ENCODE results near the gene GZF1.
A peak's percentile ranks its signal among the peaks of the same experiment; 100 is the strongest.
"Not testable (repeated sequence)": the region's sequence is repeated elsewhere in the genome, so short reads cannot be mapped to it uniquely, and the experiment has no call there.

Gene GZF1

GRCh38 chr20:23344336-23344735 is 17.6 kb upstream of the GZF1 start:
- no peak for FAIRE-seq
- DNase-seq (ENCODE audit: low spot score): no peak

- FAIRE-seq: no peak
- DNase-seq (ENCODE audit: low spot score): no peak
These were observed 16.0 kb upstream of the GZF1 start for GRCh38 chr20:23346002-23346401.

- DNase-seq (ENCODE audit: low spot score) (no peak), FAIRE-seq (no peak)
These were observed 14.2 kb upstream of the GZF1 start for GRCh38 chr20:23347791-23348190.

GRCh38 chr20:23348510-23348909 is 13.5 kb upstream of the GZF1 start:
- FAIRE-seq; DNase-seq (ENCODE audit: low spot score): not testable (repeated sequence)

- no peak for FAIRE-seq
- DNase-seq (ENCODE audit: low spot score): no peak
These were observed 12.4 kb upstream of the GZF1 start for GRCh38 chr20:23349338-23350195.

GRCh38 chr20:23350196-23350903 is 11.6 kb upstream of the GZF1 start, which contains the start of gene NXT1:
TSS of gene NXT1 (plus strand) at chr20:23350791. CDS start at chr20:23354042, 3,251 bp downstream.
- FAIRE-seq: peak; percentile 88
- peak; percentile 93 for DNase-seq (ENCODE audit: low spot score)

- FAIRE-seq: no peak
These were observed 10.8 kb upstream of the GZF1 start for GRCh38 chr20:23350904-23351838.

GRCh38 chr20:23356203-23356602 is 5.8 kb upstream of the GZF1 start:
- FAIRE-seq (no peak), DNase-seq (ENCODE audit: low spot score) (no peak)

More at GRCh38 chr20:23350904-23351838, 10.8 kb upstream of the GZF1 start:
- DNase-seq (ENCODE audit: low spot score): peak; percentile 14

- DNase-seq (ENCODE audit: low spot score) (peak; percentile 97), FAIRE-seq (peak; percentile 82)
These were observed 4.0 kb upstream of the GZF1 start for GRCh38 chr20:23357767-23358562.

GRCh38 chr20:23358563-23358906 is 3.4 kb upstream of the GZF1 start:
- no peak for FAIRE-seq
- no peak for DNase-seq (ENCODE audit: low spot score)

GRCh38 chr20:23358923-23359593 is 2.9 kb upstream of the GZF1 start:
- no peak for FAIRE-seq
- DNase-seq (ENCODE audit: low spot score): no peak

- no peak for DNase-seq (ENCODE audit: low spot score)
- FAIRE-seq: no peak
These were observed 1.5 kb upstream of the GZF1 start for GRCh38 chr20:23360531-23360930.

GRCh38 chr20:23361119-23361475 is 885 bp upstream of the GZF1 start:
- FAIRE-seq: no peak
- DNase-seq (ENCODE audit: low spot score): peak; percentile 3

GRCh38 chr20:23362392-23363256 is 642 bp downstream of the GZF1 start:
- FAIRE-seq (no peak), DNase-seq (ENCODE audit: low spot score) (peak; percentile 4)

- FAIRE-seq: no peak
- DNase-seq (ENCODE audit: low spot score): no peak
These were observed 1.3 kb downstream of the GZF1 start for GRCh38 chr20:23363257-23363649.

GRCh38 chr20:23365390-23366165 is 3.6 kb downstream of the GZF1 start:
- FAIRE-seq (no peak), DNase-seq (ENCODE audit: low spot score) (no peak)

- DNase-seq (ENCODE audit: low spot score) (no peak), FAIRE-seq (no peak)
These were observed 4.4 kb downstream of the GZF1 start for GRCh38 chr20:23366384-23366783.

GRCh38 chr20:23367770-23368169 is 5.8 kb downstream of the GZF1 start:
- DNase-seq (ENCODE audit: low spot score): no peak
- no peak for FAIRE-seq
